ENCODE results near the gene PRDM4. TPM values are rescaled to one million over a fixed set of nuclear protein-coding genes. Genes with fewer than 3 reads are reported as not detected.
A peak's percentile ranks its signal among the peaks of the same experiment; 100 is the strongest.

PRDM4 gene
- total and polyA plus RNA-seq, 2 of the 13 experiments (the other 11 are each of a cell fraction or from before 2014, with no cell fraction given) = 9.9 to 15.3 TPM

GRCh38 chr12:107685360-107686248, 75.3 kb downstream of the PRDM4 start, which contains the start of gene PWP1 (continued):
- peak; percentile 29; the same call in 1 of the 2 replicates for TF ChIP-seq CEBPG (CRISPR knock-in tag; IDR thresholded peaks at IDR 0.05)
- TF ChIP-seq ZBTB26 (CRISPR knock-in tag; IDR thresholded peaks at IDR 0.05; ENCODE audit: borderline replicate concordance) = peak; percentile 80
- TF ChIP-seq PBX3 (CRISPR knock-in tag; IDR thresholded peaks at IDR 0.05; ENCODE audit: borderline replicate concordance) = no peak
- TF ChIP-seq SUZ12 (IDR thresholded peaks at IDR 0.05; ENCODE audit: low read depth, low read length) = no peak
- peak; percentile 55; the same call in 1 of the 2 replicates for TF ChIP-seq ZNF367 (CRISPR knock-in tag; IDR thresholded peaks at IDR 0.05; ENCODE audit: borderline replicate concordance)
- TF ChIP-seq ZSCAN22 (CRISPR knock-in tag; IDR thresholded peaks at IDR 0.05) = no peak
- peak; percentile 86; the same call in 1 of the 2 replicates for TF ChIP-seq THAP8 (CRISPR knock-in tag; IDR thresholded peaks at IDR 0.05; ENCODE audit: borderline replicate concordance)
- TF ChIP-seq HOXA7 (CRISPR knock-in tag; IDR thresholded peaks at IDR 0.05) = no peak
- TF ChIP-seq MLX (CRISPR knock-in tag; IDR thresholded peaks at IDR 0.05) = no peak; the same call in 1 of the 2 replicates
- TF ChIP-seq FOSL2 (CRISPR knock-in tag; IDR thresholded peaks at IDR 0.05) = peak; percentile 59
- TF ChIP-seq KLF15 (CRISPR knock-in tag; IDR thresholded peaks at IDR 0.05; ENCODE audit: borderline replicate concordance) = no peak
- TF ChIP-seq MED1 (CRISPR knock-in tag; IDR thresholded peaks at IDR 0.05) = peak; percentile 79; the same call in 1 of the 2 replicates
- peak; percentile 98 for TF ChIP-seq ZNF687 (CRISPR knock-in tag; IDR thresholded peaks at IDR 0.05)
- no peak for TF ChIP-seq U2AF1 (optimal IDR thresholded peaks at IDR 0.05; ENCODE audit: low read depth, low read length)
- no peak for TF ChIP-seq ZNF75D (CRISPR knock-in tag; IDR thresholded peaks at IDR 0.05; ENCODE audit: borderline replicate concordance)
- TF ChIP-seq IRX3 (CRISPR knock-in tag; IDR thresholded peaks at IDR 0.05; ENCODE audit: borderline replicate concordance, low read depth) = no peak
